ENCODE results near the gene LAPTM5. TPM values are rescaled to one million over a fixed set of nuclear protein-coding genes. Genes with fewer than 3 reads are reported as not detected.

Gene LAPTM5
- total RNA-seq, 1 donor from 2014 or later, result 39.8 TPM

DNA sequence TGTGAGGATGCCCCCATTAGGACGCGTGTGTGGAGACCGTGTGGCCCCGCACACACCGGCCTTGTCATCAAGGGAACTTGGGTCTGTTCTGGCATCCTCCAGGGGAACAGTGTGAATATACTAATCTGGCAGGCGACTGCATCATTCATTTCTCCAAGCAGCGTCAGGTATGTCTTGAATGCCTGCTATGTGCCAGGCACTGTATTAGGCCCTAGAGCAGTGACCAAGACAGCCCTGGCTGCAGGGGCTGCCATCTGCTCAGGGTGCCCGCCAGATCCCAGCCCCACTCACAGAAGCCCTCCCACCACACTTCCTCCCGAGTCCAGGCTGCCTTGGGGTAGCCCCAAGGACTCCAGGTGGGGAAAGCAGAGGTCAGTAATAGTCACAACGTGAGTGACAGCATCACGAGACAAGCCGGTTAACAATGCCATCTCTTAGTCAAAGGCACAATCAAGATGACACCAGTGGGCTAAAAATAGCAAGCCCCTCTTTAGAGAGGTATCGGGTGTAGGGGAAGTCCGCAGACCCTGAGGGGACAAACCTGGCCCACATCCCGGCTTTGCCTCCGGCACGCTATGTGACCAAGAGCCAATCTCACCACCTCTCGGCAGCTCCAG is 7.5 kb upstream of the LAPTM5 start:
- Histone ChIP-seq H3K9me3 (no peaks in the 10 kb centered on the region), H3K4me1 (no peaks in the 10 kb centered on the region), H3K27me3 (no peaks in the 10 kb centered on the region), H3K27ac (no peak overlapping the region), H3K4me3 (no peak overlapping the region), H3K36me3 (no peaks in the 10 kb centered on the region)
- intact Hi-C loops (cut with DNase I), result no loop called here
- DNase-seq (ENCODE audit: extremely low spot score in 2 of 2), result no peak
- TF ChIP-seq, protein P1, sequence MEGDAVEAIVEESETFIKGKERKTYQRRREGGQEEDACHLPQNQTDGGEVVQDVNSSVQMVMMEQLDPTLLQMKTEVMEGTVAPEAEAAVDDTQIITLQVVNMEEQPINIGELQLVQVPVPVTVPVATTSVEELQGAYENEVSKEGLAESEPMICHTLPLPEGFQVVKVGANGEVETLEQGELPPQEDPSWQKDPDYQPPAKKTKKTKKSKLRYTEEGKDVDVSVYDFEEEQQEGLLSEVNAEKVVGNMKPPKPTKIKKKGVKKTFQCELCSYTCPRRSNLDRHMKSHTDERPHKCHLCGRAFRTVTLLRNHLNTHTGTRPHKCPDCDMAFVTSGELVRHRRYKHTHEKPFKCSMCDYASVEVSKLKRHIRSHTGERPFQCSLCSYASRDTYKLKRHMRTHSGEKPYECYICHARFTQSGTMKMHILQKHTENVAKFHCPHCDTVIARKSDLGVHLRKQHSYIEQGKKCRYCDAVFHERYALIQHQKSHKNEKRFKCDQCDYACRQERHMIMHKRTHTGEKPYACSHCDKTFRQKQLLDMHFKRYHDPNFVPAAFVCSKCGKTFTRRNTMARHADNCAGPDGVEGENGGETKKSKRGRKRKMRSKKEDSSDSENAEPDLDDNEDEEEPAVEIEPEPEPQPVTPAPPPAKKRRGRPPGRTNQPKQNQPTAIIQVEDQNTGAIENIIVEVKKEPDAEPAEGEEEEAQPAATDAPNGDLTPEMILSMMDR (IDR thresholded peaks at IDR 0.05), result no peak
- TF ChIP-seq POLR2A (IDR thresholded peaks at IDR 0.05), result no peak
- no peak for TF ChIP-seq POLR2AphosphoS5 (IDR thresholded peaks at IDR 0.05; ENCODE audit: insufficient read depth in 1 of 2, low read depth in 1 of 2)

GRCh38 chr1:30764396-30764795 is 6.8 kb upstream of the LAPTM5 start:
- no peak for TF ChIP-seq POLR2AphosphoS5 (IDR thresholded peaks at IDR 0.05; ENCODE audit: insufficient read depth in 1 of 2, low read depth in 1 of 2)
- no peak for TF ChIP-seq POLR2A (IDR thresholded peaks at IDR 0.05)
- TF ChIP-seq, protein P1 (IDR thresholded peaks at IDR 0.05), result no peak
- intact Hi-C loops (cut with DNase I), result no loop called here
- Histone ChIP-seq H3K27ac (peak overlapping the region; percentile 43), H3K4me1 (no peaks in the 10 kb centered on the region), H3K4me3 (no peak overlapping the region), H3K27me3 (no peaks in the 10 kb centered on the region), H3K9me3 (no peaks in the 10 kb centered on the region), H3K36me3 (no peaks in the 10 kb centered on the region)
- DNase-seq (ENCODE audit: extremely low spot score in 2 of 2), result no peak

GRCh38 chr1:30763651-30764248 is 6.2 kb upstream of the LAPTM5 start:
- TF ChIP-seq POLR2A (IDR thresholded peaks at IDR 0.05), result no peak
- TF ChIP-seq, protein P1 (IDR thresholded peaks at IDR 0.05), result no peak
- peak in 1 of 2 donors; percentile 17 for TF ChIP-seq POLR2AphosphoS5 (IDR thresholded peaks at IDR 0.05; ENCODE audit: insufficient read depth in 1 of 2, low read depth in 1 of 2)
- H3K4me1 ChIP-seq, result no peaks in the 10 kb centered on the region
- H3K4me3 ChIP-seq, result no peak overlapping the region
- H3K27me3 ChIP-seq, result no peaks in the 10 kb centered on the region
- no peaks in the 10 kb centered on the region for H3K36me3 ChIP-seq
- no peaks in the 10 kb centered on the region for H3K9me3 ChIP-seq
- no peak for DNase-seq (ENCODE audit: extremely low spot score in 2 of 2)
- H3K27ac ChIP-seq, result peak overlapping the region; percentile 43
- intact Hi-C loops (cut with DNase I), result no loop called here

GRCh38 chr1:30762930-30763650 is 5.5 kb upstream of the LAPTM5 start:
- no peak overlapping the region for H3K4me3 ChIP-seq
- no peaks in the 10 kb centered on the region for H3K27me3 ChIP-seq
- H3K4me1 ChIP-seq, result no peaks in the 10 kb centered on the region
- no peaks in the 10 kb centered on the region for H3K9me3 ChIP-seq
- peak overlapping the region; percentile 4 for H3K27ac ChIP-seq
- TF ChIP-seq, protein P1 (IDR thresholded peaks at IDR 0.05), result no peak
- TF ChIP-seq POLR2AphosphoS5 (IDR thresholded peaks at IDR 0.05; ENCODE audit: insufficient read depth in 1 of 2, low read depth in 1 of 2), result no peak
- TF ChIP-seq POLR2A (IDR thresholded peaks at IDR 0.05), result no peak
- intact Hi-C loops (cut with DNase I), result no loop called here
- H3K36me3 ChIP-seq, result no peaks in the 10 kb centered on the region
- no peak for DNase-seq (ENCODE audit: extremely low spot score in 2 of 2)

Measured in vagina (tissue), 2 donors.